Cardiac fibroblast (primary cell): ENCODE measurements around the gene CELA3B.
"Not testable (repeated sequence)": the region's sequence is repeated elsewhere in the genome, so short reads cannot be mapped to it uniquely, and the experiment has no call there.

Source experiments
- DNase-seq, 2 donors: peaks; one replicate each; pipeline versions ENCODE4 v3.0.0 to v3.0.0-alpha.2; 2010; ENCODE audit warnings: low read depth in 2 of 2
- H3K4me3 ChIP-seq, 2 donors: replicated peaks in 1 of 2; 1 replicate in 1 of 2; 2 replicates in 1 of 2; pipeline ENCODE4 v1.5.1; 2011; ENCODE audit warnings: low read depth in 2 of 2, low read length in 2 of 2, mild to moderate bottlenecking in 2 of 2, moderate library complexity in 1 of 2
- TF ChIP-seq, protein P1 (sequence below): IDR thresholded peaks from one replicate; pipeline ENCODE4 v1.5.1; 2011; ENCODE audit warnings: low read depth, mild to moderate bottlenecking, low read length, inconsistent platforms

The CELA3B gene

DNA sequence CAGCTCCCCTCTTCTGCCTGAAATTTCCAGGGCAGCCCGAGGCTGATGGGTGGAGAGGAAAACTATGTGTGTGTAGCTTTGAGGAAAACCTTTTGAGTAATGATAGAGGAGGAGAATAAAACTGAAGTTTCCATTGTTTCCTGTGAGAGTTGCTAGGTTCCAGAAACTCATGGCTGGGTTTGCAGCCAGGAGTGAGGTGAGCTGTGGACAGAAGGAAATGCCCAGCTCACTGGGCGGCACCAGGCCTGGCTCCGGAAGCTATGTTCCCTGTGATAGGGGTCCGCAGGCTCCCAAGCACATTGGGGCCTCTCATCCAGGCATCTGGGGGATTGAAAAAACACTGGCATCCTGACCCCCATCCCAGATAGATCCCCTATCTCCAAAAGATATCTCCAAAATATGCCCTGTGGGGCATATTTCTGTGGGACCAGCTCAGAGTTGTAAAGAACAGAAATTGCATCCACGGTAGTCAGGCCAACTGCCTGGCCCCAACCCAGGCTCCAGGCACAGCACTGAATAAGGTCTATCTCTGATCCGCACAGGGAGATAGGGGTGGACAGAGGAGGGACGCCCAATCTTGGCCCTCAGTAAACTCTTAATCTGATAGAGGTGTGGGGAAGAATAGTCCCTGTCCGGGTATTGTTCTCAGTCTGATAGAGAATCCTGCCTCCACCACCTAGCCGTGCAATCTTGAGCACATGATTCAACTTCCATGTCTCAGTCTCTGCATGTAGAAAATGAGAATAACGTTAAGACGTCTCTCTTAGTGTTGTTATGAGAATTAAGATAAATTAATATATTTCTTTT is 37.9 kb upstream of the CELA3B start:
- peak; percentile 50 to 69 for DNase-seq
- TF ChIP-seq, protein P1, sequence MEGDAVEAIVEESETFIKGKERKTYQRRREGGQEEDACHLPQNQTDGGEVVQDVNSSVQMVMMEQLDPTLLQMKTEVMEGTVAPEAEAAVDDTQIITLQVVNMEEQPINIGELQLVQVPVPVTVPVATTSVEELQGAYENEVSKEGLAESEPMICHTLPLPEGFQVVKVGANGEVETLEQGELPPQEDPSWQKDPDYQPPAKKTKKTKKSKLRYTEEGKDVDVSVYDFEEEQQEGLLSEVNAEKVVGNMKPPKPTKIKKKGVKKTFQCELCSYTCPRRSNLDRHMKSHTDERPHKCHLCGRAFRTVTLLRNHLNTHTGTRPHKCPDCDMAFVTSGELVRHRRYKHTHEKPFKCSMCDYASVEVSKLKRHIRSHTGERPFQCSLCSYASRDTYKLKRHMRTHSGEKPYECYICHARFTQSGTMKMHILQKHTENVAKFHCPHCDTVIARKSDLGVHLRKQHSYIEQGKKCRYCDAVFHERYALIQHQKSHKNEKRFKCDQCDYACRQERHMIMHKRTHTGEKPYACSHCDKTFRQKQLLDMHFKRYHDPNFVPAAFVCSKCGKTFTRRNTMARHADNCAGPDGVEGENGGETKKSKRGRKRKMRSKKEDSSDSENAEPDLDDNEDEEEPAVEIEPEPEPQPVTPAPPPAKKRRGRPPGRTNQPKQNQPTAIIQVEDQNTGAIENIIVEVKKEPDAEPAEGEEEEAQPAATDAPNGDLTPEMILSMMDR: no peak
- H3K4me3 ChIP-seq: no peak overlapping the region

DNA sequence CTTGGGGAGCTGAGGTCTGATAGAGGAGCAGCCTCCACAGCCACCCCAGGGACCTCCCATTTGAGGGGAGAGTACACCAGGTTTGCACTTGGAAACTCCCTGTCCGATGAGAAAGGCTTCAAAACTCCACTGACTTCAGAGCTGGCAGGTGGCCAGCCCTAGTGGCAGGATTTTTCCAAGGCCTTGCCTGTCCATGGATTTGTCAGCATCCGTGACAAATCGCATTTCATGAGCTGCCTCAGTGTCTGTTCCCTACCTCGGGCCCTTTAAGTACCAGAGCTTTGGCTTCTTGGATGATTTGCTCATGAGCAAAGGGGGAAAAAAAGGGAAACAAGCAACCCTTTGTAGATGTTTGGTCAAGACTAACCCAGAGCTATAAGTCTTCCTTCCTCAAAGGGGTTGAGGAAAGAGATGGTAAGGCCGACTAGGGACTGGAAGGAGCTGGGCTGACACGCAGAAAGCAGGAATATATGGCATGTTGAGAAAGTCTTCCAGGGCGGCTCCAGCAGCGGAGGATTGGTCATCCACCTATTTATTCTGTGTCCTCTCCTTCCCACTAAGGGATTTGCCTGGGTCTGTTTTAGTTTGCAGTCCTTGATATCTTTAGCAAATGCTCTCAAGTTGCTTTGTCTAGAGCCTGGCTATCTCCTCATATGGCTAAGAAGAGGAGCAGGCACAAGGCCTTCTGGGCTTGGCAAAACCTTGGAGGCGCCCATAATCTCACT is 37.0 kb upstream of the CELA3B start:
- TF ChIP-seq, protein P1: peak; percentile 56
- DNase-seq: peak; percentile 95 to 99

DNA sequence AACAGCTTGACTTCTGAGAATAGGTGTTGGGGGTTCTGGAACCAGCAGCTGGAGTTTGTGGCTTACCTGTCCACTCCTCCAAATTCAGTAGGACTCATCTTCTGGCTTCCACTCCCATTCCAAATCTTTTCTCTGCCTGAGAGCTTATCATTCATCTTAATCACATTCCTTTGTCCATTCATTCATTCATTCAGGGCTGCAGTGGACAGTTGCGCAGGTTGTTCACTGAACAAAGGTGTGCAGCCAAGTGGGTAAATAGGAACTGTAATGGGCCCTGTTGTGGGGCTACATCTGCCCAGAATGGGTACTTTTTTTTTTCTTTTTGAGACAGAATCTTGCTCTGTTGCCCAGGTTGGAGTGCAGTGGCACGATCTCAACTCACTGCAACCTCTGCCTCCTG is 36.3 kb upstream of the CELA3B start:
- TF ChIP-seq, protein P1: no peak
- H3K4me3 ChIP-seq: no peak overlapping the region
- no peak for DNase-seq

More for the DNA sequence above, 37.0 kb upstream of the CELA3B start:
- H3K4me3 ChIP-seq: no peak overlapping the region

DNA sequence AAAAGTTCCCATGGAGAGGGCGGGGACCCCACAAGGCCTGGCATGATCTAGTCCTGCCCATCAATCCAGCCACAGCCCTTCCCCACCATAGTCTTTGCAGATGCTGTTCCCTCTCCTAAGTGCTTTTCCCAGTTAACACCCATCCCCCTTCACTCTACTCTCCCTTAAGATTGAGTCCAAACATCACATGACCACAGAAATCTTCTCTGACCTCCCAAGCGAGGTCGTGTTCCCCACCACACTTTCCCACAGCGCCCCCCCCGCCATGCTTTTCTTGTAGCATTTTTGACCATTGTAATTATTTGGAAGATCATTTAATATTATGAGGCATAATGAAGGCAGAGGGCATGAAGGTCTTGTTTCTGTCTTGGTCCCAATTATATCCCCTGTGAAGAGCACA is 35.5 kb upstream of the CELA3B start:
- no peak overlapping the region for H3K4me3 ChIP-seq
- no peak for DNase-seq
- TF ChIP-seq, protein P1: no peak

DNA sequence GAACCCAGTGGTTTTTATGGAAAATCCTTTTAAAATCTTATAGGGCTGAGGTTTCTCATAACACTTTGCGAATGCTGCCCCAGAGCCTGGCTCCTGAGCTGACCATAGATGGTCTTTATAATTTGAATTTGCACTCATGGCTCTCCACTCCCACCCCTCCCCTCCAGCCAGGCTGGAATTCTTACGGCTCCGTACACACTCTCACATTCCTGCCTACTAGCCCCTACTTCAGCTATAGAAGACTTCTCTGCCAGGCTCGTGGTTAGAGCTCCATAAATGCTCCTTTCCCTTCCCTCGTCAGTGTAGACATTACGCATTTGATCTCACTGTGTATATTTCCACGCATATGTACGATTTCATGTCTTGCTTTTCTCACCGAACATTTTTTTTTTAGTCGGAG is 34.4 kb upstream of the CELA3B start:
- H3K4me3 ChIP-seq: no peak overlapping the region
- TF ChIP-seq, protein P1: no peak
- DNase-seq: no peak

DNA sequence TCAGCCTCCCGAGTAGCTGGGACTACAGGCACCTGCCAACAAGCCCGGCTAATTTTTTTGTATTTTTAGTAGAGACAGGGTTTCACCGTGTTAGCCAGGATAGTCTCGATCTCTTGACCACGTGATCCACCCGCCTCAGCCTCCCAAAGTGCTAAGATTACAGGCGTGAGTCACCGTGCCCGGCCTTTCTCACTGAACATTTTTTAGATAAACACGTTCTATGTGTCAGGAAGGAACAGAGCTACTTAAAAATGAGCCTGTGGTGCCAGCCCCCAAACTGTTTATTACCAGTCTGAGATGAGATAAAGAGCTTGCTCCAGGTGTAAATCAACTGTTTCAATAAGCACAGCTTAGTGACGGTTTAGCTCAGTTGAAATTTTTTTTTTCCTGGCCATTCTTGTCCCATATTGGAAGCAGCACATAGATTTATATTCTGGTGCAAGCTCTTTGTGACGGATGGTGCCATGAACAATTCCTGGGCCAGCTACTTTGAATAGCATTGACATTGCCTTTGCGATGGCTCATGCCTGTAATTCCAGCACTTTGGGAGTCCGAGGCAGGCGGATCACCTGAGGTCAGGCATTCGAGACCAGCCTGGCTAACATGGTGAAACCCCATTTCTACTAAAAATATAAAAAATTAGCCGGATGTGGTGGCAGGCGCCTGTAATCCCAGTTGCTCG is 33.7 kb upstream of the CELA3B start:
- not testable (repeated sequence) for H3K4me3 ChIP-seq
- peak; percentile 75 to 79 for DNase-seq

DNA sequence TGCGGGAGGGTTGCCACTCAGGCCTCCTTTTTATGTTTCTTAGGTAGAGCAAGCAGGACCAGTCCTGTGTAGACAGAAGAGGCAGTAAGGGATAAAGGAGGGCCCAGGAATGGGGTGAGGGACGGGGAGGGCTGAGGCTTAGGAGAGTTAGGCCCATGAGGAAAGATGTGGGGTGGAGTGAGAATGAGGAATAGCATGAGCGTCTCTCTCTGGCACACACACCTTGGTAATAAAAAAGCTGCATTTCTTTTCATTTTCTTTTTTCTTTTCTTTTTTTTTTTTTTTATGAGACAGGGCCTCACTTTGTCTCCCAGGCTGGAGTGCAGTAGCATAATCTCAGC is 32.1 kb upstream of the CELA3B start:
- no peak for DNase-seq
- no peak overlapping the region for H3K4me3 ChIP-seq
- TF ChIP-seq, protein P1: no peak
